NCI-H1930 (cell line): ENCODE measurements around the gene GMCL2.
"Not testable (repeated sequence)": the region's sequence is repeated elsewhere in the genome, so short reads cannot be mapped to it uniquely, and the experiment has no call there.

Experiments
- DNase-seq, 2 experiments: peaks; one replicate each; lab custom pipeline; 2025; lab: John Stamatoyannopoulos, UW

The GMCL2 gene, protein sequence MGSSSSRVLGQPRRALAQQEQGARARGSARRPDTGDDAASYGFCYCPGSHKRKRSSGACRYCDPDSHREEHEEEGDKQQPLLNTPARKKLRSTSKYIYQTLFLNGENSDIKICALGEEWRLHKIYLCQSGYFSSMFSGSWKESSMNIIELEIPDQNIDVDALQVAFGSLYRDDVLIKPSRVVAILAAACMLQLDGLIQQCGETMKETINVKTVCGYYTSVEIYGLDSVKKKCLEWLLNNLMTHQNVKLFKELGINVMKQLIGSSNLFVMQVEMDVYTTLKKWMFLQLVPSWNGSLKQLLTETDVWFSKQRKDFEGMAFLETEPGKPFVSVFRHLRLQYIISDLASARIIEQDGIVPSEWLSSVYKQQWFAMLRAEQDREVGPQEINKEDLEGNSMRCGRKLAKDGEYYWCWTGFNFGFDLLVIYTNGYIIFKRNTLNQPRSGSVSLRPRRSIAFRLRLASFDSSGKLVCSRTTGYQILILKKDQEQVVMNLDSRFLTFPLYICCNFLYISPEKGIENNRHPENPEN

DNA sequence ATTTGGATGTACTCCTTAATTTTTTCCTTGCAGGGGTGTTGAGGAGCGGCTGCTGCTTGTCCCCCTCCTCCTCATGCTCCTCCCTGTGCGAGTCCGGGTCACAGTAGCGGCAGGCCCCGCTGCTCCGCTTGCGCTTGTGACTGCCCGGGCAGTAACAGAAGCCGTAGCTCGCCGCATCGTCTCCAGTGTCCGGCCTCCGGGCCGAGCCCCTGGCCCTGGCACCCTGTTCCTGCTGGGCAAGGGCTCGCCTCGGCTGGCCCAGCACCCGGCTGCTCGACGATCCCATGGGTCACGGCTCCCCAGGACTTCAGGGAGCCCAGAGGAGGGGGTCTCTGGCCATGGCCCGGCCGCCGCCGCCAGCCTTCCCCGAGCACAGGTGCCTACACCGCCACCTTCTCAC is at the start of gene GMCL2:
TSS of gene GMCL2 (minus strand) at position 358 of the 400 bp plus-strand sequence. CDS start at position 286, 72 bp downstream.
- no peak for DNase-seq

DNA sequence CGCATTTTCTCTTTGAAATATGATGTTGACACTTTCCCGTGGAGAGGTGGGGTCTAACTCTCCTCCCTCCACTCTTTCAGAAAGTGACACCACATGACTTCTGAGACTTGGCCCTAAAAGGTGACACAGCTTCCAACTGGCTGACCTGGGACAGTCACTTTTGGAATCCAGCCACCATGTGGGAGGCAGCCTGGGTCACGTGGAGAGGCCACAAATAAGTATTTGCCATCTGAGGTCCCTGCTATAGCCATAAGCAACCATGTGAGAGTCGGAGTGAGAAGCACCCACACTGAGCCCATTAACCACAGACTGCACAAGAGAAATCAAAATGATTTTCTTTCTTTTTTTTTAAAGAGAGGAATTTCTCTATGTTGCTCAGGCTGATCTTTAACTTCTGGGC is 49.5 kb upstream of the GMCL2 start:
- DNase-seq: no peak

DNA sequence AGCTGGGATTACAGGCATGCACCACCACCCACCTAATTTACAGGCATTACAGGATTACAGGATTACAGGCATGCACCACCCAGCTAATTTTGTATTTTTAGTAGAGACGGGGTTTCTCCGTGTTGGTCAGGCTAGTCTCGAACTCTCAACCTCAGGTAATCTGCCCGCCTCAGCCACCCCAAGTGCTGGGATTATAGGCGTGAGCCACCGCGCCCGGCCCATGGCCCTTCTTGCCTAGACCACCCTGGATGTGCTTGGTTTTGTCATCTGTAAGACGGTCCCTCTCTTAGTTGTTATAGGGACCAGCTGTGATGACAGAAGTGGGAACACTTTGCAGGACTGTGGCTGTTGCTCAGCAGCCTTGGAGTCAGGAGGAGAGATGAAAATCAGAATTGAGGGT is 49.0 kb upstream of the GMCL2 start:
- DNase-seq: no peak

DNA sequence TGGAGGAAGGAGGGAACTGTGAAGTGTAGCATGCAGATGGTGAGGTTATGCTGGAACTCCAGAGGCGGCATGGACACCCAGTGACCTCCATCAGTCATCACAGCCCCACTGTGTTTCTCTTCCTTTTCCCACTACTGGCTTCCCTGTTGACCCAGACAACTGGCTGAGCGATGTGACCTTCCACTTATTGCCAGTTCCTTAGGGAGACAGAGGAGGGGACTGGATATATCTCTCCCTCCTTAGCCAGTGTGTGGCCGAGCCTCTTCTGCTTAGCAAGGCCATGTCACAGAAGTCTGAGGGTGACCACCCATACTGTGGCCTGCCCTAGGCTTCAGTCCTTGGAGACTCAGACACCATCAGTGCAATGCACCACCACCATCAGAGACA is 48.4 kb upstream of the GMCL2 start:
- DNase-seq: no peak

DNA sequence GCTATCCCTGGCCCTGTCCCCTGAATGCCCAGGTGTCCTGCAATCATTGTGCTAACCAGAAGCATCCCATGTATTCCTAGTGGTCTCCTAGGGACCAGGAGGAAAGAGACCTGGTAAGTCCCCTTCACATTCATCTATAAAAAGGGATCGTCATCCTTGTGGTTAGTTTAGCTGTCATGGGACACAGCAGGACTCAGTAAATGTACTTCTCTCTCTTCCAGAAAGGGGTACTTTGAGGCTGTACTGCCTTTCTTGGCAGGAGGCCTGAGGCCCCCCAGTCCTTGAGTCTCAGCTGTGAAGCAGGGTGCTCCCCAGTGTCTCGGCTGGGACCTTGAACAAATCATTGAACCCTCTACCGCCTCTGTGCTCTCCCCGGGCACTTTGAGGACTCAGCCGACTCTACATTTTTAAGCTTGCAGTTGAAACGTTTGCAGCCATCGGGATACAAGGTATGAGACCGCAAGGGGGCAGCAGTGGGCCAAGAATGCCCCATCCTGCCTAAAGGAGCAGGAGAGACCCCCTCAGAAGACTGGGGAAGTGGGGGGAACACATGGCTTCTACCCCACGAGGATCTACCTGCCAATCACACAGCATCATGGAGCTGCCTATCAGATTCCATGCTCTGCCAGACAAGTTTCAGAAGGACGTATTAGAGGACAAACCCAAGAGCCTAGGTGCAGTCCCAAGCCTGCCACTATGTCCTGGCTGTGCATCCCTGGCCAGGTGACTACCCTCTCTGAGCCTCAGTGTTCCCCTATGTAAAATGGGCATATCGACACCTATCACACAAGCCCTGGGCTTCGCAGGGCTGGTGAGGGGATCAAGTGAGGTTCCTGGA is 47.8 kb upstream of the GMCL2 start:
- peak in 1 of 2 experiments; percentile 43 for DNase-seq

DNA sequence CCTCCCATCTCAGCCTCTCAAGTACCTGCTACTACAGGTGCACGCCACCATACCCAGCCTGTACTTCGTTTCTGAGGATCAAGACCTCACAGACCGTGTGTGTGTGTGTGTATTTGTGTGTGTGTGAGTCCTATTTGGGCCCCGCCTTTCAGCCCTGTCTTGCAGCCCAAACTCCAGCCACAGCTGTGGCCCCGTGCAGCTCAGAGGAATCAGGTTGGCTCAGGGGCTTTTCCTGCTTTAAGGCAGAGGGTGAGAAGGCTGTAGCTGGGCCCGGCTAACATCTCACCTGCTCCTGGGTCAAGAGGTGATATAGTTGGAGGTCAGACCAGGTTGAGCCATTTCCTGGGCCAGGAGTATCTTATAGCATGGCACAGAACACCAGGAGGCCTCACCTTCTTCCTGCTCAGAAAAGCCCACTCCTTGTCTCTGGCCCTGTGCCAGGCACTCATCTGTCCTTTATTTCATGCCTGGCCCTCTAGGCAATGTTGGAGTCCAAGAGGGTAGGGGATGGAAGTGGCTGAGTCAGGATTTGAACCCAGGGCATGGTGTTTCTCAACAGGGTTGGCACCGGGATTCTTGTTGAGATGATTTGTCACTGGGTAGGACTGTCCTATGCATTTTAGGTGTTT is 47.1 kb upstream of the GMCL2 start:
- no peak for DNase-seq

DNA sequence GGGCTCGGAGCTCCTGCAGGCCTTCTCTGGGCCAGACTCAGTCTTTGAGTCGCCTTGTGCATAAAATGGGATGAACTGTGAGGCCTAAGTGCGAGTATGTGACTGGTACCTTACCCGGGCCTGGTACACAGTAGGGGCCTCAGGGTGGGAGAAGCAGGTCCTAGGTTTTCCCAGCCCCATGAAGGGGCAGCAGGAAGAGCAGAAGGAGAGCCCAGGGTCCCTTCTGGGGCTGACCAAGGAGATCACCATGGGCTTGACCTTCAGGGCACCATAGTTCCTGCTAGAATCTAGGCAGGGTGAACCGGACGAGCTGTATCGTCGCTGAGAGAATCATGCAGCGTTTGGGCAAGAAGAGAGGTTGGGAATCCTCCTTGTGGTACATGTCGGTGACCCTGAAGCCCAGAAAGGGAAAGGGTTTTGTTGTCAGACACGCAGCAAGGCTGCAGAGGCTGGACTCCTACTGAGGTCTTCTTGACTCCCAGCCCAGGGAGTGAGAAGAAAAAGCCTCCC is 45.8 kb upstream of the GMCL2 start:
- DNase-seq: peak in 1 of 2 experiments; percentile 13

DNA sequence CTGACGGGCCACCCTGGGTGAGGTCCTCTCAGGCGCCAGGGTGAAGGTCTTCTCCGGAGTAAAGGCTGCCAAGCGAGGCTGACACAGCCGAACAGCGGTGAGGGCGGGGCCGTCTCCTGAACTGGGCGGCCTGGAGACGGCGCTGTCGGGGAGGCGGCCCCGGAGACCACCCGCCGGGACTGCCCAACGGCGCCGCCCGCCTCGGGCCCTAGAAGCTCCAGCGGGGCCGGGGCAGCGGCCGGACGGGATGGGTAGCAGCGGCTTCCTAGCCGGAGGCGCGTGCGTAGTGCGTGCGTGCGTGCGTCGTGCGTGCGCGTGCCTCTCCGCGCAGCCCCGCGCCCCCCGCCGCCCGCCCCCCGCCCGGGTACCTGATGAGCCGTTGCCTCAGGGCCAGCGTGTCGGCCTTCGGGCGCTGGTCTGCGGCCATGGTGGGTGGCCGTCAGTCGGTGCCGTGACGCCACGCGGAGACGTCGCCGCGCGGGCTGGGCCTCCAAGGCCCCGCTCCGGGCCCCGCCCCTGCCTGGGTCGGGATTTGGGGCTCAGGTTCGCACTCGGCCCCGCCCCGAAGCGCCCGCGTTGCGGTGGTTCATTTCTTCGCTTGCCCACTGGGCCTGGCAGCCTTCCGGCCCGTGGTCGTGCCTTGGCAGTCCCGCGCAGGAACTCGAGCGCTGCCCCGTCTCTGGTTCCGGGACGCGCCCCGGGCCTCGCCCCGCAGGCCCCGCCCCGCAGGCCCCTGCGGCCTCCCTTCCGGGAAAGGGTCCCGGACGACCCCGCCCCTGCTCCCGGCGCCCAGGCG is 45.2 kb upstream of the GMCL2 start, which contains the start of gene PHYKPL:
TSS of gene PHYKPL (minus strand) at position 679 of the 796 bp plus-strand sequence. CDS start at position 427, 252 bp downstream.
- peak in 1 of 2 experiments; percentile 21 for DNase-seq

DNA sequence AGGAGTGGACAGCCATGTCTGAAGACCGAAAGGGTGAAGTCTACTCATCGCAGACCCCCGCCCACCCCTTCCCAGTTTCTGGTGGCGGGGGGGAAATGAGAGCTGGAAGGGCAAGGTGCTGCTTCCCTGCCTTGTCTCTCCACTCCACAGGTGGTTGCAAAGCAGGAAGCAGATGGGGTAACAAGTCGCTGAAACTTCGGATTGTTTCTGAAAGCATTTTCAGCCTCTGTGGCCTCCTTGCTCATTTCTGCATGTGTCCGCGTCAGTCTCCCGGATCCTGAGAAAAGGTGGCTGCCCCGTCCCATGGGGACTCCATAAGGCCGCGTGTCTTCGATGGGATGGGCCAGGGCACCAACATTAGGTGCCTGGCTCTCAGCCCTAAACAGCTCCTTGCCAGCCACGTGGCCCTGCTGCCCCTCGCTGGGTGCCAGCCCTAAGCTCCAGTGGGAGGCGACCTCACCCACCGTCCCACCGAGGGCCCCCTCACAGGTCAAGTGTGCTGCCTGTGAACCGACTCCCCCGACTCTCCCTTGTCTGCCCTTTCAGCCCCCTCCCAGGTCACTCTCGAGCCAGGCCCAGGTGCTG is 44.5 kb upstream of the GMCL2 start:
- DNase-seq: no peak

DNA sequence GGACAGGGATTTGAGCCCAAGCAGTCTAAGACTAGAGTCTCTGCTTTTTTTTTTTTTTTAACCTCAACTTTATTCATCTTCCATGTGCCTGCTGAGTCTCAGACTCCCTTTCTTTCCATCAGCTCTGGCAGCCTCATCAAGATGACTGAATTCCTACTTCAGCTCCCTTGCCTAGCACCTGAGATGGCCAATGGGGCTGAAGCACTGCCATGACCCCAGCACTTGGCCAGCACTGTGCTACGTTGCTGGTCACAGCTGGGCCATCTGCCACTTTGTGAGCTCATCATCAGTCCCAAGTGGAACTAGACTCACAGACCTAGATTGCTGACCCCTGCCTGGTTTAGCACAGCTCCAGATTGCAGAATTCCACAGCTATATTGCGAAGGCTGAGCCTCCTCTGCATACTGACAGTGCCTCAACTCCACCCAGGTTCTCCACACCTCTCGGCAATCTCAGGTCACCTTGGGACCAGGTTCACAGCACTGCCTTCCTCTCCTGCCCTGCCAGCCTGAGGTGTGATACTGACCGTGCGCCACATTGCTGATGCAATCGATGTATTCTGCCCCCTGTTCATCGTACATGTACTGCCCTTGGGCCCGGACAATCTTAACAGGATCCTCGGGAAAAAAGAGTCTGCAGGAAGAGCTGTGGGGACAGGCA is 43.8 kb upstream of the GMCL2 start:
- no peak for DNase-seq

DNA sequence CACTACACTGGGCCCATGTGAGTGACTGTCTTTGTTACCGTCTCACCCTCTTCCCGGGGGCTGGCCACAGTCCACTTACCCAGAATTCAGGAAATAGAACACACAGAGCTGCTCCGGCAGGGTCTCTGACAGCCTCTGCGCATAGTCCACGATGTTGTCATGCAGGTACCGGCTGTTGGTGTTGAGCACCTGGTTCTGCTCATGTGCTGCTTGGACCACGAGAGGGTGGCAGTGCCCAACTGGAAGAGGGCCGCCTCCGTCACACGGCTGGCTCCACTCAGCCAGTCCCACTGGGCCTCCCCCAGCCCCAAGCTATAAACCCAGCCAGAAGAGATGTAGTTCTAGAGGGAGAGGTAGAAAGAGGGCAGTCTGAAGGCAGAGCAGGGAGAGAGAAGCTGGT is 42.7 kb upstream of the GMCL2 start:
- no peak for DNase-seq

DNA sequence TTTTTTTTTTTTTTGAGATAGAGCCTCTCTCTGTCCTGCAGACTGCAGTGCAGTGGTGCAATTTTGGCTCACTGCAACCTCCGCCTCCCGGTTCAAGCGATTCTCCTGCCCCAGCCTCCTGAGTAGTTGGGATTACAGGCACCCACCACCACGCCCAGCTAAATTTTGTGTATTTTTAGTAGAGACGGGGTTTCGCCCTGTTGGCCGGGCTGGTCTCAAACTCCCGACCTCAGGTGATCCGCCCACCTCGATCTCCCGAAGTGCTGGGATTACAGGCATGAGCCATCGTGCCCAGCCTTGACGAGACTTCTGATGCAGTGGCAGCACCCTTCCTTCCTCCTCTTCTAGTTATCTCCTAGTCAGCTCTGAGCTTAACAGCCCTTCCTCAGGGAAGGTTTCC is 41.9 kb upstream of the GMCL2 start:
- DNase-seq: not testable (repeated sequence)

DNA sequence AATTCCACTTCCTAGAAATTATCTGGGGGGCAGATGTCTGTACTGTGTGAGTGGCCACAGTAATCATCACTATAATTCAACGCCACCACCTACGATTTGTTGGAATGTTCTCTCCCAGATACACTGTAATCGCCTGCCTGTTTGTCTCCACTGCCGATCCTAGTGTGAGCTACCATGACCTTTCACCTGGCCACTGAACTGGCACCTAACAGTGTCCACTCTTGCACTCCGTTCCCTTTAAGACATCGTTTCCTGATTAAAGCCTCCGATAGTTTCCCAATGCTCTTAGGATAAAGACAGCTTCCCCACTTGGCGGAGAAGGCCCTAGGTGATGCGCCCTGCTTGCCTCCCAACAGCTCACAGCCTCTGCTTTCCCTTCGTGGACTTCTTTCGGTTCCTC is 41.4 kb upstream of the GMCL2 start:
- no peak for DNase-seq

DNA sequence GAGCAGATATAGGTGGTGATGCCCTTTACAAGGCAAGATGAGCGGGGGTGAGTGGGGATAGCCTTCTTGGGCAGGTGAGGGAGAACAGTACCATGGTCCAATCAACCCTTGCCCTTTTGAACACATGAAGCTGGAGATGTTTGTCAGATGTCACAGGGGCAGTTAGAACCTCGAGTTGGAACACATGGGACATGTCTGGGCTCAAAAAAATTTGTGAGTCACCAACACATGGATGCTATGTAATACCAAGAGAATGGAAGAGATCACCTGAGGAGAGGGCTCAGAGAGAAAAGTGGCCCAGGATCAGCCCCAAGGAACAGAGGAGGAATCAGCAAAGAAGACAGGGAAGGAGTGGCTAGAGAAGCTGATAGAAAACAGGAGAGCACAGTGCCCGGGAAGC is 40.8 kb upstream of the GMCL2 start:
- no peak for DNase-seq

DNA sequence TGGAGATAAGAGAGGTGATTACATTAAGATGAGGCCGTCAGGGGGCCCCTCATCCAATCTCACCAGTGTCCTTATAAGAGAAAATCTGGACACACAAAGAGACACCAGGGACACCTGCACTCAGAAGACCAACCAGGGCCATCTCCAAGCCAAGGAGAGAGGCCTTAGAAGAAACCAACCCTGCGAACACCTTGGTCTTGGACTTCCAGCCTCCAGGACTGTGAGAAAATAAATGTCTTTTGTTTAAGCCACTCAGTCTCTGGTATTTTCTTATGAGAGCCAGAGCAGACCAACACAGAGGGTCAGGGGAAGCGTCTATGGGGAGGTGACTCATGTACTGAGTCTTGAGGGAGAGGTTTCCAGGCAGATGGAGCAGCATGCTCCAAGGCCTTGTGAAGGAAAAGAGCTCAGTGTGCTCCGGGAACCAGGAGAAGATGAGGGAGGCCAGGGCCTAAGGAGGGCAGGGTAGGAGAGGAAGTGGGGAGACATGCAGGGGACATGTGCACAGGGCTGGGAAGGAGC is 40.0 kb upstream of the GMCL2 start:
- no peak for DNase-seq

DNA sequence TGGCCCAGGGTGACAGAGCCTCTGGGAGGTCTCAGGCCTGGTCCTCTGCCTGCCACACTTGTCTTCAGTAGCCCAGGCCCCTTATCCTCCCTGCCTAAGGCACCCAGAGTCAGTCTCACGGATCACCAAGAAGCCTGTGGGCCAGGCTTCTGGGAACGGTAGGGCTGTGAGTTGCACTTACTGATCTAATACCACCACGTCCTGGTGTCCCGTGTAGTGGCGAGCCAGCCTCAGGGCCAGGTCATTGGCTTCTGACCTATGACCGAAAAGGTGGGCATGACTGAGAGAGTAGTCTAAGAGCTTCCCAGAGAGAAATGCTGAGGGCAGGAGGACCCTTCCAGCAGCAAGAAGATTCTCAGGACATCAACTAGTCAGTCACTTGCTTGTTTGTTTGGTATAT is 38.0 kb upstream of the GMCL2 start:
- DNase-seq: no peak

DNA sequence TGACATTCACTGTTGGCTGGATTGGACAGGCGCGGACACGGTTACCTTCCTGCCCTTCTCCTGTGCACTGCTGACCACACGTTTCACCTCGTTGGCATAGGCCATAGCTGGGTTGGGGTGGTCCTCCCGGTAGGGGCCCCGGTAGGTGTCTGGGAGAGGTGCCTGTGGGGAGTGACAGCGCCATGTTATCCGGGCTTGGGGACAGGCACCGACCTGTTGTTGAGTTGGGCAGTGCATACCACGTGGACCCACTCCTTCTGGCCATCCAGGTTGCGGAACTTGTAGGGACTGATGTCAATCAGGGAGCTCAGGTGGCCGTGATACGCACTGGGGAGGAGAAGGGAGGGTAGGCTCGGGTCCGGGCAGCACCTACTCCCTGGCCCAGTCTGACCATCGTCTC is 37.2 kb upstream of the GMCL2 start:
- DNase-seq: no peak

DNA sequence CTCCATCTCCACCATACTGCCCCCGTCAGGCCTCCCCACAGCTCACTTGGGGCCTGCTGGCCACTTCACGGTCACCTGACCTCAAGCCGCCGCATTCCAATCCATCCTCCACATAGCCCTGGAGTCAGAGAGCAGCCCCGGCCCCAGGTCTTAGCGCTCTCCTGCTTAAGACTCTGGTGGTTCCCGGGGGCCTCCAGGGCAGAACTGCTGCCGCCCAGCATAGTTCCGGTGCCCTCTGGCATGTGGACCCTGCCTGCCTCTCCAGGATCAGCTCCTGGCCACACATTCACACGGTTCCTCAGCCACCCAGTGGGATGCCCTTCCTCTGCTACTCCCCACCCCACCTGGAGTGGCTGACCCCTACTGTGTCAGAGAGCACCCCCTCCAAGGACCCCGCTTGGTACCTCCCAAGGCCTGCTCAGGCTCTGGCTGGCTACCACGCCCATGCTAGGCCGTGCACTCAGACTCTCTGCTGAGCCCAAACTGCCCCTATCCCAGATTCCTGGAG is 36.7 kb upstream of the GMCL2 start:
- DNase-seq: no peak

DNA sequence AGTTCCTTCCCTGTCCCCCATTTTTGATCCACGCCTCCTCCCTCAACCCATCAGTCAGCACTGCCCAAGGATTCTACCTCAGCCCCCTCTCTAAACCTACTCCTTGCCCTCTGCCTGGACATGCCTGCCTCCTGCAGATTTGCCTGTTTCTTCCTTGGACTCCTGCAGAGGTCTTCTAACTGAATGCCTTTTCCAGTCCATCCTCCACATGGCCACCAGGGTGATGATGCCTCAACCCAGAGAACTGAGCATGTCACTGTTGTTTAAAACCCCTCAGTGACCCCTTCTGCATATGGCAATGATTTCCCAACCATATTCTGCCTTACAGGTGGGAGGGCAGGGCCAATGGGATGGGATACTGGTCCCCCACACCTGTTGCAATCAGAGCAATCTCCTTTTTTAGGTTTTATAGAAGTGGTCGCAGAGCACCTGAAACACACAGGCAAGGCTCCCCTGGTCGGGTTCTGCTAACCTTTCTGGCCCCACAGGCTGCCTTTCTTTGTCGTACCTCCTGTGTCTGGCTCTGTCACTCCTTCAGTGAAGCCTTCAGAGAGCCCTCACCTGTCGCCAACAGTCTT is 36.1 kb upstream of the GMCL2 start:
- DNase-seq: no peak

DNA sequence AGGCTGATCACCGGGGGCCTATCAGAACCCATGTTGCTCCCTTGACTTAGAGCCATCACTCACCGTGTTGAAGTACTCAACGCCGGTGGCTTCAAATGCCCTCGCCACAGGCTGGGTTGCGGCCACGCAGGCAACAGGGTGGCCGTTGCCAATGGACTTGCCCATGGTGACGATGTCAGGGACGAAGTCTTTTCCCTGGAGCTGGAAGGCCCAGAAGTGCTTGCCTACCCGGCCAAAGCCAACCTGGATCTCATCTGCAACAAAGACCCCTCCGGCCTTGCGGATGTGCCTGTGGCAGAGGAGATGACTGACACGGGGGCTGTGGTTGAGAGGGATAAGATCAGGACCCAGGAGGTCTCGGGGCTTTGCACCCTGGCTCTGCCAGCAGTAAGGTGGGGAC is 35.1 kb upstream of the GMCL2 start:
- no peak for DNase-seq
